SW 1271 (cell line): ENCODE measurements around the gene VGF.
"Not testable (repeated sequence)": the region's sequence is repeated elsewhere in the genome, so short reads cannot be mapped to it uniquely, and the experiment has no call there.

ENCODE experiments used
- DNase-seq, 2 experiments: peaks; one replicate each; lab custom pipeline; 2025; lab: John Stamatoyannopoulos, UW

Gene VGF

GRCh38 chr7:101116898-101117297 is 48.5 kb downstream of the VGF start:
- DNase-seq, result no peak

- no peak for DNase-seq
These were observed 50.2 kb downstream of the VGF start for GRCh38 chr7:101115215-101115614.

GRCh38 chr7:101114492-101114891 is 50.9 kb downstream of the VGF start:
- no peak for DNase-seq

- DNase-seq, result no peak
These were observed 51.5 kb downstream of the VGF start for GRCh38 chr7:101113836-101114235.

GRCh38 chr7:101113140-101113539 is 52.2 kb downstream of the VGF start:
- DNase-seq, result not testable (repeated sequence)
